Vagina (tissue), 2 donors: ENCODE data around the gene WWTR1.

Source experiments
- CTCF ChIP-seq, 3 experiments: fragments of 450-650 bp in 2 of 3; fragments of 200-600 bp in 1 of 3; sonication (generic) in 1 of 3; IDR thresholded peaks; one replicate each; pipeline ENCODE4 v1.5.1; 2017 to 2019; ENCODE audit warnings: antibody characterized with exemption in 3 of 3, mild to moderate bottlenecking in 2 of 3, moderate library complexity in 2 of 3
- POLR2A ChIP-seq, 2 donors: fragments of 450-650 bp; IDR thresholded peaks; one replicate each; pipeline ENCODE4 v1.6.1; 2017; ENCODE audit warnings: antibody characterized with exemption in 2 of 2, mild to moderate bottlenecking in 2 of 2, moderate library complexity in 2 of 2

- TF ChIP-seq CTCF (IDR thresholded peaks at IDR 0.05) (no peak), POLR2A (IDR thresholded peaks at IDR 0.05) (no peak)
Observed at GRCh38 chr3:149643963-149644362, 13.9 kb downstream of the WWTR1 start.
